NB4 (cell line): ENCODE data around the gene TFCP2L1.

ENCODE experiments used
- CTCF ChIP-seq: IDR thresholded peaks from one replicate; pipeline ENCODE4 v1.5.1; 2012; ENCODE audit warnings: low read depth, low read length
- MAX ChIP-seq: IDR thresholded peaks from 2 replicates; pipeline ENCODE4 v1.6.1; 2011; ENCODE audit warnings: low read depth, low read length
- POLR2A ChIP-seq: IDR thresholded peaks from 2 replicates; pipeline ENCODE4 v1.6.1; 2011; ENCODE audit warnings: mild to moderate bottlenecking; ENCODE audit not compliant: insufficient read length; ENCODE audit errors: extremely low read depth

- TF ChIP-seq CTCF (no peak), POLR2A (no peak), MAX (no peak)
These were observed 77.5 kb downstream of the TFCP2L1 start for GRCh38 chr2:121207494-121207893.
